OCI-LY1 (cell line): ENCODE data around the gene MAP3K21.

Experiments
- H2AFZ ChIP-seq: fragments of 200-600 bp; sonication (generic), shearing (Covaris generic); 2 replicates; pipeline ENCODE4 v1.6.0; 2014; ENCODE audit warnings: antibody characterized with exemption, mild to moderate bottlenecking, low read length
- H3F3A ChIP-seq: fragments of 200-600 bp; sonication (generic), shearing (Covaris generic); 2 replicates; pipeline ENCODE4 v1.6.0; 2014; ENCODE audit warnings: mild to moderate bottlenecking, antibody characterized with exemption, low read length, moderate library complexity; ENCODE audit not compliant: insufficient read depth
- H3K27ac ChIP-seq: fragments of 200-600 bp; sonication (generic); 2 replicates; pipeline ENCODE4 v1.5.1; 2014; ENCODE audit warnings: low read length, mixed run types, mild to moderate bottlenecking, low read depth; ENCODE audit not compliant: poor library complexity, severe bottlenecking
- H3K27me3 ChIP-seq: fragments of 200-600 bp; sonication (generic); 2 replicates; pipeline ENCODE4 v1.6.0; 2014; ENCODE audit warnings: antibody characterized with exemption, mild to moderate bottlenecking, low read length, moderate library complexity; ENCODE audit not compliant: insufficient read depth
- H3K36me3 ChIP-seq: fragments of 200-600 bp; sonication (generic); 2 replicates; pipeline ENCODE4 v1.6.1; 2014; ENCODE audit warnings: mild to moderate bottlenecking, antibody characterized with exemption, low read length, moderate library complexity, mixed read lengths; ENCODE audit not compliant: insufficient read depth
- H3K4me1 ChIP-seq: fragments of 200-600 bp; sonication (generic); 2 replicates; pipeline ENCODE4 v1.5.1; 2014; ENCODE audit warnings: mild to moderate bottlenecking, low read length, moderate library complexity; ENCODE audit not compliant: insufficient read depth, severe bottlenecking
- H3K4me2 ChIP-seq: fragments of 200-600 bp; sonication (generic), shearing (Covaris generic); 2 replicates; pipeline ENCODE4 v1.6.1; 2014; ENCODE audit warnings: low read length
- H3K4me3 ChIP-seq: fragments of 200-600 bp; sonication (generic); 2 replicates; pipeline ENCODE4 v1.5.1; 2014; ENCODE audit warnings: low read length, low read depth, mild to moderate bottlenecking, mixed read lengths; ENCODE audit not compliant: poor library complexity, severe bottlenecking
- H3K79me2 ChIP-seq: fragments of 200-600 bp; shearing (Covaris generic); 2 replicates; pipeline ENCODE4 v1.6.1; 2016; ENCODE audit warnings: mixed run types, low read length, mixed read lengths; ENCODE audit not compliant: insufficient read depth
- H3K9ac ChIP-seq: fragments of 200-600 bp; sonication (generic), shearing (Covaris generic); 2 replicates; pipeline ENCODE4 v1.6.1; 2014; ENCODE audit warnings: mild to moderate bottlenecking, low read length, mixed read lengths
- H3K9me2 ChIP-seq: fragments of 200-600 bp; sonication (generic), shearing (Covaris generic); 2 replicates; pipeline ENCODE4 v1.6.1; 2014; ENCODE audit warnings: low read depth, mild to moderate bottlenecking, low read length, mixed read lengths
- H3K9me3 ChIP-seq: fragments of 200-600 bp; shearing (Covaris generic); 2 replicates; pipeline ENCODE4 v1.6.1; 2014; ENCODE audit warnings: low read length, mixed read lengths
- H4K20me1 ChIP-seq: fragments of 200-600 bp; sonication (generic), shearing (Covaris generic); 2 replicates; pipeline ENCODE4 v1.6.0; 2016; ENCODE audit warnings: mild to moderate bottlenecking, low read length; ENCODE audit not compliant: insufficient read depth
- CTCF ChIP-seq: fragments of 200-600 bp; sonication (generic), shearing (Covaris generic); IDR thresholded peaks from 2 replicates; pipeline ENCODE4 v1.5.1; 2017; ENCODE audit warnings: mild to moderate bottlenecking, antibody characterized with exemption, low read length, moderate library complexity, mixed read lengths
- EZH2 ChIP-seq: fragments of 200-600 bp; sonication (generic), shearing (Covaris generic); IDR thresholded peaks from 2 replicates; pipeline ENCODE4 v1.8.0; 2017; ENCODE audit warnings: borderline replicate concordance, mixed run types, mild to moderate bottlenecking, antibody characterized with exemption, low read length, moderate library complexity, mixed read lengths

MAP3K21 gene

GRCh38 chr1:233432916-233433315 is 105.4 kb downstream of the MAP3K21 start:
- no peaks in the 10 kb centered on the region for H4K20me1 ChIP-seq
- no peak overlapping the region for H3K4me3 ChIP-seq
- no peak overlapping the region for H3K27ac ChIP-seq
- no peaks in the 10 kb centered on the region for H3K9me2 ChIP-seq
- H3K36me3 ChIP-seq = no peaks in the 10 kb centered on the region
- H3F3A ChIP-seq = no peaks in the 10 kb centered on the region
- no peaks in the 10 kb centered on the region for H3K79me2 ChIP-seq
- no peak overlapping the region for H3K9ac ChIP-seq
- no peak overlapping the region for H2AFZ ChIP-seq
- no peak overlapping the region for H3K4me2 ChIP-seq
- H3K4me1 ChIP-seq = no peaks in the 10 kb centered on the region
- no peaks in the 10 kb centered on the region for H3K27me3 ChIP-seq
- no peak for TF ChIP-seq CTCF
- TF ChIP-seq EZH2 = no peak
- H3K9me3 ChIP-seq = no peaks in the 10 kb centered on the region

- Histone ChIP-seq H3K27ac (no peak overlapping the region), H4K20me1 (no peaks in the 10 kb centered on the region), H2AFZ (no peak overlapping the region), H3F3A (no peaks in the 10 kb centered on the region), H3K79me2 (no peaks in the 10 kb centered on the region), H3K4me1 (no peaks in the 10 kb centered on the region), H3K27me3 (no peaks in the 10 kb centered on the region), H3K4me3 (no peak overlapping the region), H3K9ac (no peak overlapping the region), H3K9me3 (no peaks in the 10 kb centered on the region), H3K9me2 (no peaks in the 10 kb centered on the region), H3K4me2 (no peak overlapping the region), H3K36me3 (no peaks in the 10 kb centered on the region)
- TF ChIP-seq CTCF (no peak), EZH2 (no peak)
These were observed 106.1 kb downstream of the MAP3K21 start for GRCh38 chr1:233433436-233434210.
